Activated CD8-positive, alpha-beta T cell treated with anti-CD3 and anti-CD28 coated beads for 36 hours (primary cell): Measurements from ENCODE around the gene MBIP. TPM values are rescaled to one million over a fixed set of nuclear protein-coding genes. Genes with fewer than 3 reads are reported as not detected.

Experiments
- ATAC-seq: fragments of 200-7000 bp; cut with Tn5 transposase; one replicate; pipeline ENCODE4 v1.10.0; 2021; ENCODE audit warnings: mild to moderate bottlenecking, moderate library complexity
- CTCF ChIA-PET: fragments of 350-600 bp; sonication (Branson Sonifier 250); formaldehyde crosslinking; loops from one replicate; lab custom pipeline; 2021; ENCODE audit warnings: antibody characterized with exemption; lab: Charles Lee
- POLR2A ChIA-PET: fragments of 350-600 bp; sonication (Branson Sonifier 250); formaldehyde crosslinking; loops from one replicate; lab custom pipeline; 2021; ENCODE audit warnings: antibody characterized with exemption; lab: Charles Lee
- DNase-seq: peaks from one replicate; pipeline ENCODE4 v3.0.0-alpha.2; 2020
- H3K27ac Mint-ChIP-seq: one replicate; pipeline ENCODE4 v1.8.0; 2021; ENCODE audit warnings: mild to moderate bottlenecking, mixed read lengths
- H3K27me3 Mint-ChIP-seq: one replicate; pipeline ENCODE4 v1.8.0; 2021; ENCODE audit warnings: mixed read lengths
- H3K36me3 Mint-ChIP-seq: one replicate; pipeline ENCODE4 v1.8.0; 2021; ENCODE audit warnings: low read depth, mixed read lengths
- H3K4me1 Mint-ChIP-seq: one replicate; pipeline ENCODE4 v1.8.0; 2021; ENCODE audit warnings: low read depth, mixed read lengths
- H3K4me3 Mint-ChIP-seq: one replicate; pipeline ENCODE4 v1.8.0; 2021; ENCODE audit warnings: mild to moderate bottlenecking, moderate library complexity, mixed read lengths
- H3K9me3 Mint-ChIP-seq: one replicate; pipeline ENCODE4 v1.8.0; 2021; ENCODE audit warnings: mixed read lengths
- intact Hi-C: fragments of 100-400 bp; cut with micrococcal nuclease; formaldehyde crosslinking; loops from one replicate; pipeline ENCODE4 v1.10.0; 2022
- total RNA-seq, 2 experiments: library from RNA; stranded (reverse); gene quantifications; one replicate each; pipeline ENCODE4 v1.2.3, GENCODE V29; 2021
- TF ChIP-seq, protein P1 (sequence below): fragments of 200-600 bp; IDR thresholded peaks from one replicate; pipeline ENCODE4 v1.8.0; 2022; ENCODE audit warnings: antibody characterized with exemption, mild to moderate bottlenecking

Gene MBIP
- total RNA-seq, 2 experiments from 2014 or later = 29.4 to 31.0 TPM

DNA sequence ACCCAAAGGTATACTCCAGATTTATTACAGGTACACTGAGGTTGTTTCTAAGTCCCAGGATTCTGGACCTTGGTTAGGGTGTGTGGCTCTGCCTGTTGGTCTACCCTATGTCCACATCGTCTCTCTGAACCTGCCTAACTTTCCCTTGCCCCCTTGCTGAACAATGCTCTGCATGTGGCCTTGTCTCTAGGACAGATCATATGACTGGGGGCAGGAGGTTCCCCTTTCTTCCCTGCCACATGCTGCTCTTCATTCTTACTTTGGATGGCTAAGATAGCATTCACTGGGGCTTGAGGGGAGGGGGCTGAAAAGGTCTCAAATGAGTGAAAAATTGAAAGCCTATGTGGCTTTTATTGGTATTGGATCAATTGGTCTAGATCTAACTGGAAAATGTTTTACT is 49.2 kb downstream of the MBIP start:
- Mint-ChIP-seq H3K4me1 (peaks cover 10% of the 10 kb centered on the region), H3K4me3 (no peak overlapping the region), H3K27ac (no peak overlapping the region), H3K36me3 (no peaks in the 10 kb centered on the region), H3K9me3 (no peaks in the 10 kb centered on the region), H3K27me3 (peaks cover 41% of the 10 kb centered on the region)
- ATAC-seq (no peak), DNase-seq (no peak)
- TF ChIP-seq, protein P1, sequence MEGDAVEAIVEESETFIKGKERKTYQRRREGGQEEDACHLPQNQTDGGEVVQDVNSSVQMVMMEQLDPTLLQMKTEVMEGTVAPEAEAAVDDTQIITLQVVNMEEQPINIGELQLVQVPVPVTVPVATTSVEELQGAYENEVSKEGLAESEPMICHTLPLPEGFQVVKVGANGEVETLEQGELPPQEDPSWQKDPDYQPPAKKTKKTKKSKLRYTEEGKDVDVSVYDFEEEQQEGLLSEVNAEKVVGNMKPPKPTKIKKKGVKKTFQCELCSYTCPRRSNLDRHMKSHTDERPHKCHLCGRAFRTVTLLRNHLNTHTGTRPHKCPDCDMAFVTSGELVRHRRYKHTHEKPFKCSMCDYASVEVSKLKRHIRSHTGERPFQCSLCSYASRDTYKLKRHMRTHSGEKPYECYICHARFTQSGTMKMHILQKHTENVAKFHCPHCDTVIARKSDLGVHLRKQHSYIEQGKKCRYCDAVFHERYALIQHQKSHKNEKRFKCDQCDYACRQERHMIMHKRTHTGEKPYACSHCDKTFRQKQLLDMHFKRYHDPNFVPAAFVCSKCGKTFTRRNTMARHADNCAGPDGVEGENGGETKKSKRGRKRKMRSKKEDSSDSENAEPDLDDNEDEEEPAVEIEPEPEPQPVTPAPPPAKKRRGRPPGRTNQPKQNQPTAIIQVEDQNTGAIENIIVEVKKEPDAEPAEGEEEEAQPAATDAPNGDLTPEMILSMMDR = no peak
- POLR2A ChIA-PET = no interaction called here
- intact Hi-C loops = loop anchor here (5.0 kb wide), 1 partner anchor 46 kb away; no protein-coding TSS in a partner anchor
- CTCF ChIA-PET = no interaction called here

DNA sequence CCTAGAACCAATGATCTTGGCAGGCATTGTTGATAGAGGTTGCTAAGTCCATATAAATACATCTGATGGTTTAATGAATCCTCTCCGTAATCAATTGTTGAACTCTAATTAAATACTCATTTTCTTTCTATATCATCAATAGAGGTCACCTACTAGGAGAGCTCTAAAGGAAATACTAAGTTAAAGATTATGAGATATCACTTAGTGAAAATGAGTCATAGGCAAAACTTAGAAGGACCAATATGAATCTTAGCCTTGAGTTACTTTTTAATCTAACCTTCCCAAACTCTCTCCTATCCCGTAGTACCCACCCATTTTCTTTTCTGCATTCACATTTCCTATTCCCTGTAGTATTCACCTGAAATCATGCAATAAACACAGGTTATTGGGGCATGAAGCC is 50.2 kb downstream of the MBIP start:
- intact Hi-C loops = loop anchor here (5.0 kb wide), 1 partner anchor 47 kb away; no protein-coding TSS in a partner anchor
- CTCF ChIA-PET = no interaction called here

DNA sequence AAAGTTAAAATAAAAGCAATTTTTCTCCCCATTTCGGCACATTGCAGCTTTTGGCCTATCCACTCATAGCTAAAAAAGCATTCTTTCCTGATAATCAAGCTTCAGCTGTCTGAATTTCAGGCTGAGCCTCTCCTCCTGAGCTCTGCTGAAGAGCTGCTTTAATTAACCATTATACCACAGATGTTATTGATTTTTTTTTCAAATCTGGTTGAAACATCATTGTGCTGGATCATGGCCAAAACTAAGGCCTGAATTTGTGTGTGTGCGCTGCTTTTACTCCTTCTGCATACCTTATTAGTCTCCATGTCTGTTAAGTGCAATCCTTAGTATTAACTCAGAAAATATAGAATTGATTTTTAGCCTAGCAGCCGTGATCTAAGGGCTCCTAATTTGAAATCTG is 52.3 kb downstream of the MBIP start:
- POLR2A ChIA-PET = no interaction called here
- Mint-ChIP-seq H3K36me3 (no peaks in the 10 kb centered on the region), H3K4me1 (peaks cover 9% of the 10 kb centered on the region), H3K4me3 (no peak overlapping the region), H3K27me3 (peaks cover 30% of the 10 kb centered on the region), H3K9me3 (no peaks in the 10 kb centered on the region), H3K27ac (no peak overlapping the region)
- TF ChIP-seq, protein P1 = no peak
- intact Hi-C loops = no loop called here
- DNase-seq (no peak), ATAC-seq (no peak)
- CTCF ChIA-PET = interaction anchor here (1.0 to 1.6 kb wide), 2 partner anchors 12 to 106 kb away, joined by 5 read pairs; no protein-coding TSS in a partner anchor

More for the DNA sequence above, 50.2 kb downstream of the MBIP start:
- Mint-ChIP-seq H3K4me3 (no peak overlapping the region), H3K4me1 (peaks cover 10% of the 10 kb centered on the region), H3K27ac (no peak overlapping the region), H3K27me3 (peaks cover 42% of the 10 kb centered on the region), H3K9me3 (no peaks in the 10 kb centered on the region), H3K36me3 (no peaks in the 10 kb centered on the region)
- DNase-seq = no peak
- TF ChIP-seq, protein P1 = no peak
- no peak for ATAC-seq
- POLR2A ChIA-PET = no interaction called here

DNA sequence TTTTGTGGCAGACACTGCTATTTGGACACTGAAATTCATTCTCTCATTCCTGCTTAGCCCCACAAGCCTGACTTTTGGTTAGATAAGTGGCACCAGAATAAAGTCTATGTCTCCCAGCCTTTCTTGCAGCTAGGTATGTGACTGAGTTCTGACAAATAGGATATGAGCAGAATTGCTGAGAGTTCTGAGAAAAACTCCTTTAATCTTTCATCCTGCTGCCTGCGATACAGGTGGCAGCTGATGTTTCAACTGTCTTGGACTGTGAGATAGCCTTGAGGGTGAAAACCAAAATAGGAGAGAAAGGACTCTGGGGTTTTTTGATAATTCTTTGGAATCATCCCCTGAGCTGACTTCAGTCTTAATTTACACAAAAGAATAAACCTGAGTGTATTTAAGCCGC is 55.8 kb downstream of the MBIP start:
- no peaks in the 10 kb centered on the region for H3K36me3 Mint-ChIP-seq
- no peak for DNase-seq
- H3K27me3 Mint-ChIP-seq = peaks cover 4% of the 10 kb centered on the region
- ChIA-PET POLR2A (no interaction called here), CTCF (no interaction called here)
- H3K4me3 Mint-ChIP-seq = no peak overlapping the region
- no peaks in the 10 kb centered on the region for H3K4me1 Mint-ChIP-seq
- H3K27ac Mint-ChIP-seq = no peak overlapping the region
- TF ChIP-seq, protein P1 = no peak
- ATAC-seq = no peak
- H3K9me3 Mint-ChIP-seq = no peaks in the 10 kb centered on the region
- intact Hi-C loops = no loop called here

DNA sequence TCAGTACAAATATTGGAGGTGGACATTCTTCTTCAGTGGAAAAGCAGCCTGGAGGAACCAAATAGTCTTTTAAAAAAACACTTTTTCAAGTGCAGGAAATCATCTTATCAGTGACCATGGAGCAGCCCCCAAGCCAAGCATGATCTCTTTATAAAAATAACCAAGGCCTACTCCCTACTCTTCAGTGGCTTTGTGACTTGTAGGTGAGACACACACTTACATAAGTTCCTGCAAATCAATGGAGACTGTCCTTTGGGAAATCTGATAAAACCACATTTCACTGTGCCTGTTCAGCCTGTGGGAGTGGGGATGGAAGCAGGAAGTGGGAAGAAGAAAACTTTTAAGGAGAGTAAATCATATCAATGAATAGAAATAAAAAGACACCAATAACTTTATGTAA is 56.3 kb downstream of the MBIP start:
- Mint-ChIP-seq H3K9me3 (no peaks in the 10 kb centered on the region), H3K4me1 (no peaks in the 10 kb centered on the region), H3K27me3 (peaks cover 4% of the 10 kb centered on the region), H3K27ac (no peak overlapping the region), H3K4me3 (no peak overlapping the region), H3K36me3 (no peaks in the 10 kb centered on the region)
- intact Hi-C loops = no loop called here
- CTCF ChIA-PET = no interaction called here
- ATAC-seq = no peak
- TF ChIP-seq, protein P1 = no peak
- POLR2A ChIA-PET = no interaction called here
- DNase-seq = no peak
